Measurements from ENCODE around the gene RBM15.
A peak's percentile ranks its signal among the peaks of the same experiment; 100 is the strongest.

Gene RBM15

GRCh38 chr1:110338886-110339406 is at the start of gene RBM15:
Gene RBM15 (plus strand): TSS chr1:110339377. CDS start chr1:110339406, 29 bp downstream.
- peak; percentile 96 for DNase-seq

- no peak for DNase-seq
Observed at GRCh38 chr1:110291241-110292030, 47.7 kb upstream of the RBM15 start.

- no peak for DNase-seq
Observed at GRCh38 chr1:110292031-110292741, 47.0 kb upstream of the RBM15 start.

- DNase-seq, result no peak
Observed at GRCh38 chr1:110293601-110294104, 45.5 kb upstream of the RBM15 start.

- no peak for DNase-seq
Observed at GRCh38 chr1:110294308-110294707, 44.9 kb upstream of the RBM15 start.

GRCh38 chr1:110298991-110299390 is 40.2 kb upstream of the RBM15 start:
- DNase-seq, result no peak

- DNase-seq, result no peak
Observed at GRCh38 chr1:110300412-110301085, 38.6 kb upstream of the RBM15 start.

- no peak for DNase-seq
Observed at GRCh38 chr1:110302836-110303235, 36.3 kb upstream of the RBM15 start.

GRCh38 chr1:110305900-110306420 is 33.2 kb upstream of the RBM15 start:
- no peak for DNase-seq

- DNase-seq, result no peak
Observed at GRCh38 chr1:110307239-110307974, 31.8 kb upstream of the RBM15 start.

GRCh38 chr1:110308247-110308646 is 30.9 kb upstream of the RBM15 start:
- no peak for DNase-seq

GRCh38 chr1:110309139-110309538 is 30.0 kb upstream of the RBM15 start:
- no peak for DNase-seq

- DNase-seq, result no peak
Observed at GRCh38 chr1:110309767-110310166, 29.4 kb upstream of the RBM15 start.

GRCh38 chr1:110310300-110310699 is 28.9 kb upstream of the RBM15 start:
- DNase-seq, result no peak

GRCh38 chr1:110312188-110313121 is 26.7 kb upstream of the RBM15 start:
- peak; percentile 61 for DNase-seq

- no peak for DNase-seq
Observed at GRCh38 chr1:110316735-110317134, 22.4 kb upstream of the RBM15 start.

- DNase-seq, result no peak
Observed at GRCh38 chr1:110318046-110318445, 21.1 kb upstream of the RBM15 start.

- no peak for DNase-seq
Observed at GRCh38 chr1:110319332-110320167, 19.6 kb upstream of the RBM15 start.

- DNase-seq, result no peak
Observed at GRCh38 chr1:110320168-110320518, 19.0 kb upstream of the RBM15 start.

- DNase-seq, result no peak
Observed at GRCh38 chr1:110321045-110321444, 18.1 kb upstream of the RBM15 start.
